ENCODE results near the gene MYO18B. TPM values are rescaled to one million over a fixed set of nuclear protein-coding genes. Genes with fewer than 3 reads are reported as not detected.
A peak's percentile ranks its signal among the peaks of the same experiment; 100 is the strongest.

MYO18B gene
- total and polyA plus RNA-seq, 8 donors = 0.05 to 0.47 (median 0.14) TPM

- intact Hi-C loops (cut with DNase I) = no loop called here
- DNase-seq (no peak), ATAC-seq (peak in 2 of 4 donors; percentile 24 to 35), FAIRE-seq (no peak)
- no peaks in the 10 kb centered on the region for H3K4me1 ChIP-seq
- H3K27ac ChIP-seq = peak overlapping the region in 1 of 4 donors; percentile 23
- no peaks in the 10 kb centered on the region for H3K36me3 ChIP-seq
- no peaks in the 10 kb centered on the region for H3K9me3 ChIP-seq
- H3K27me3 ChIP-seq = no peaks in the 10 kb centered on the region
- no peak overlapping the region for H3K4me3 ChIP-seq
- WGBS, 2 donors = 36 to 41% methylated on average over 19 of the region's 19 CpGs
- TF ChIP-seq CTCF (IDR thresholded peaks at IDR 0.05) = no peak
Measured at GRCh38 chr22:25729016-25729995, 12.7 kb upstream of the MYO18B start.

GRCh38 chr22:25735650-25736049, 6.3 kb upstream of the MYO18B start:
- Histone ChIP-seq H3K36me3 (no peaks in the 10 kb centered on the region), H3K4me1 (no peaks in the 10 kb centered on the region), H3K27ac (no peak overlapping the region), H3K27me3 (no peaks in the 10 kb centered on the region), H3K4me3 (no peak overlapping the region), H3K9me3 (no peaks in the 10 kb centered on the region)
- DNase-seq (no peak), FAIRE-seq (no peak), ATAC-seq (no peak)
- no peak for TF ChIP-seq CTCF (IDR thresholded peaks at IDR 0.05)
- 52 to 53% methylated on average over 2 of the region's 2 CpGs for WGBS, 2 donors
- intact Hi-C loops (cut with DNase I) = no loop called here

- no peak for TF ChIP-seq CTCF (IDR thresholded peaks at IDR 0.05)
- Histone ChIP-seq H3K9me3 (no peaks in the 10 kb centered on the region), H3K36me3 (no peaks in the 10 kb centered on the region), H3K27ac (no peak overlapping the region), H3K27me3 (no peaks in the 10 kb centered on the region), H3K4me1 (no peaks in the 10 kb centered on the region), H3K4me3 (no peak overlapping the region)
- no peak for FAIRE-seq
- DNase-seq = no peak
- ATAC-seq = no peak
- 71 to 82% methylated on average over 9 of the region's 9 CpGs for WGBS, 2 donors
- intact Hi-C loops (cut with DNase I) = no loop called here
Measured at GRCh38 chr22:25736378-25737011, 5.5 kb upstream of the MYO18B start.

GRCh38 chr22:25739659-25740344, 2.2 kb upstream of the MYO18B start:
- WGBS, 2 donors = 65 to 81% methylated on average over 11 of the region's 11 CpGs
- Histone ChIP-seq H3K9me3 (no peaks in the 10 kb centered on the region), H3K27ac (no peak overlapping the region), H3K27me3 (no peaks in the 10 kb centered on the region), H3K36me3 (no peaks in the 10 kb centered on the region), H3K4me1 (no peaks in the 10 kb centered on the region), H3K4me3 (no peak overlapping the region)
- no peak for DNase-seq
- intact Hi-C loops (cut with DNase I) = no loop called here
- no peak for ATAC-seq
- TF ChIP-seq CTCF (IDR thresholded peaks at IDR 0.05) = no peak
- no peak for FAIRE-seq
